GM12873 (cell line): ENCODE results near the gene RAPGEF2.

Experiments
- CTCF ChIP-seq: IDR thresholded peaks from 2 replicates; pipeline ENCODE4 v1.5.1; 2012; ENCODE audit warnings: low read depth, mild to moderate bottlenecking, moderate library complexity, low read length, control low read depth; ENCODE audit not compliant: insufficient read depth; ENCODE audit errors: missing control alignments

The RAPGEF2 gene

GRCh38 chr4:159240046-159240445 lies 137.2 kb downstream of the RAPGEF2 start:
- no peak for TF ChIP-seq CTCF

- no peak for TF ChIP-seq CTCF
Measured at GRCh38 chr4:159240687-159241086, 137.8 kb downstream of the RAPGEF2 start.

GRCh38 chr4:159242427-159242826 lies 139.5 kb downstream of the RAPGEF2 start:
- TF ChIP-seq CTCF, result no peak

- TF ChIP-seq CTCF, result no peak
Measured at GRCh38 chr4:159248384-159249178, 145.7 kb downstream of the RAPGEF2 start.

- TF ChIP-seq CTCF, result no peak
Measured at GRCh38 chr4:159250751-159251325, 148.0 kb downstream of the RAPGEF2 start.

GRCh38 chr4:159252491-159252890 lies 149.6 kb downstream of the RAPGEF2 start:
- no peak for TF ChIP-seq CTCF

GRCh38 chr4:159256037-159256436 lies 153.2 kb downstream of the RAPGEF2 start:
- TF ChIP-seq CTCF, result no peak
